Chondrocyte (in vitro differentiated cells): ENCODE data around the gene PLA2G4E. TPM values are rescaled to one million over a fixed set of nuclear protein-coding genes. Genes with fewer than 3 reads are reported as not detected.

Experiments
- DNase-seq: peaks from one replicate; pipeline ENCODE4 v3.0.0; 2021; ENCODE audit warnings: mixed read lengths, low spot score
- H3K27ac Mint-ChIP-seq: one replicate; pipeline ENCODE4 v1.8.0; 2021; ENCODE audit warnings: mild to moderate bottlenecking, moderate library complexity, mixed read lengths; ENCODE audit not compliant: unreplicated experiment
- H3K27me3 Mint-ChIP-seq: 2 replicates; pipeline ENCODE4 v1.8.0; 2021; ENCODE audit warnings: low read depth, mixed read lengths
- H3K36me3 Mint-ChIP-seq: 2 replicates; pipeline ENCODE4 v1.8.0; 2021; ENCODE audit warnings: low read depth, mixed read lengths
- H3K4me1 Mint-ChIP-seq: 2 replicates; pipeline ENCODE4 v1.8.0; 2021; ENCODE audit warnings: low read depth, mild to moderate bottlenecking, mixed read lengths
- H3K4me3 Mint-ChIP-seq: one replicate; pipeline ENCODE4 v1.8.0; 2021; ENCODE audit warnings: mild to moderate bottlenecking, moderate library complexity, mixed read lengths; ENCODE audit not compliant: unreplicated experiment
- H3K9me3 Mint-ChIP-seq: 2 replicates; pipeline ENCODE4 v1.8.0; 2021; ENCODE audit warnings: low read depth, mixed read lengths
- total RNA-seq: library from RNA; stranded (reverse); gene quantifications from 3 replicates; pipeline ENCODE4 v1.2.1, GENCODE V29; 2021
- TF ChIP-seq, protein P1 (sequence below): fragments of 200-600 bp; sonication (generic); IDR thresholded peaks from 2 replicates; pipeline ENCODE4 v1.5.0; 2021; ENCODE audit warnings: antibody characterized with exemption, mild to moderate bottlenecking, moderate library complexity

Gene PLA2G4E
- total RNA-seq, 1 donor from 2014 or later, result not detected

DNA sequence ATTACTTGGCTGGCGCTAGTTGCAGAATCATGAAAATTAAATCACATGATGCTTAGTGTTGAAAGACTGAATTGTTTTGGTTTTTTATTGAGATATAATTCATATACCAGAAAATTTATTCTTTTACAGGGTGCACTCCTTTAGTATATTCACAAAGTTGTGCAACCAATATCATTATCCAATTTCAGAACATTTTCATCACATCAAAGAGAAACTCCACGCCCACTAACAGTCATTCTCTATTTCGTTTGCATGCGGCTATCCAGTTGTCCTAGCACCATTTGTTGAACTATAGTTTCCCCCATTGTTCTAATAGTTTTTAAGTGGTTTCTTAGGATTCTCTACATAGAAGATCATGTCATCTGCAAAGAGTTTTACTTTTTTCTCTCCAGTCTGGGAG, 52.1 kb downstream of the PLA2G4E start:
- no peak for DNase-seq
- Mint-ChIP-seq H3K27ac (peak overlapping the region; percentile 92), H3K4me3 (no peak overlapping the region), H3K4me1 (peaks cover 59% of the 10 kb centered on the region), H3K27me3 (no peaks in the 10 kb centered on the region), H3K36me3 (no peaks in the 10 kb centered on the region), H3K9me3 (no peaks in the 10 kb centered on the region)
- TF ChIP-seq, protein P1, sequence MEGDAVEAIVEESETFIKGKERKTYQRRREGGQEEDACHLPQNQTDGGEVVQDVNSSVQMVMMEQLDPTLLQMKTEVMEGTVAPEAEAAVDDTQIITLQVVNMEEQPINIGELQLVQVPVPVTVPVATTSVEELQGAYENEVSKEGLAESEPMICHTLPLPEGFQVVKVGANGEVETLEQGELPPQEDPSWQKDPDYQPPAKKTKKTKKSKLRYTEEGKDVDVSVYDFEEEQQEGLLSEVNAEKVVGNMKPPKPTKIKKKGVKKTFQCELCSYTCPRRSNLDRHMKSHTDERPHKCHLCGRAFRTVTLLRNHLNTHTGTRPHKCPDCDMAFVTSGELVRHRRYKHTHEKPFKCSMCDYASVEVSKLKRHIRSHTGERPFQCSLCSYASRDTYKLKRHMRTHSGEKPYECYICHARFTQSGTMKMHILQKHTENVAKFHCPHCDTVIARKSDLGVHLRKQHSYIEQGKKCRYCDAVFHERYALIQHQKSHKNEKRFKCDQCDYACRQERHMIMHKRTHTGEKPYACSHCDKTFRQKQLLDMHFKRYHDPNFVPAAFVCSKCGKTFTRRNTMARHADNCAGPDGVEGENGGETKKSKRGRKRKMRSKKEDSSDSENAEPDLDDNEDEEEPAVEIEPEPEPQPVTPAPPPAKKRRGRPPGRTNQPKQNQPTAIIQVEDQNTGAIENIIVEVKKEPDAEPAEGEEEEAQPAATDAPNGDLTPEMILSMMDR, result no peak

- H3K27ac Mint-ChIP-seq, result peak overlapping the region; percentile 92
- no peaks in the 10 kb centered on the region for H3K9me3 Mint-ChIP-seq
- peaks cover 60% of the 10 kb centered on the region for H3K4me1 Mint-ChIP-seq
- no peak for DNase-seq
- no peaks in the 10 kb centered on the region for H3K27me3 Mint-ChIP-seq
- no peaks in the 10 kb centered on the region for H3K36me3 Mint-ChIP-seq
- H3K4me3 Mint-ChIP-seq, result peak overlapping the region; percentile 20
- TF ChIP-seq, protein P1, result peak; percentile 10
These were observed 53.2 kb downstream of the PLA2G4E start for GRCh38 chr15:41967506-41968206.

- no peak for DNase-seq
- Mint-ChIP-seq H3K4me1 (peaks cover 62% of the 10 kb centered on the region), H3K27ac (peak overlapping the region; percentile 32)
These were observed 53.8 kb downstream of the PLA2G4E start for GRCh38 chr15:41966920-41967465.

DNA sequence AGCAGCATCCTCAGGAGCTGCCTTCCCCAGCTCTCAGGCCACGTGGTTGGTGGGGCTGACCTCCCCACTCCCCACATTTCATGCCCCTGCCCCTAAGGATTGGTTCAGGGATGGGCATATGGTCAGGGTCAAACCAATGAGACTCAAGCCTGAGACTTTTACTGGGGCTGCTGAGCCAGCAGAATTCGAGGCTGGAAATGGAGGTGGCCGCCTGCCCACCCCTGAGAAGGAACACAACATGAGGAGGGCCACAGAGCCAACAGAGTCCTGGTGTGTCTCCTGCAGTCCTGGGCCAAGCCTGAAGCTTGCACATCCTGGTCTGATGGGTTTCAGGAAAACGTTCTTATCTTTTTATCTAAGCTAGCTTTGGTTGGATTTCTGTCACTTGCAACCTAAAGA, 54.4 kb downstream of the PLA2G4E start:
- H3K27me3 Mint-ChIP-seq, result no peaks in the 10 kb centered on the region
- no peak overlapping the region for H3K4me3 Mint-ChIP-seq
- H3K4me1 Mint-ChIP-seq, result peaks cover 68% of the 10 kb centered on the region
- no peak for DNase-seq
- peaks cover 2% of the 10 kb centered on the region for H3K36me3 Mint-ChIP-seq
- peaks cover 4% of the 10 kb centered on the region for H3K9me3 Mint-ChIP-seq
- TF ChIP-seq, protein P1, result no peak
- no peak overlapping the region for H3K27ac Mint-ChIP-seq

More at GRCh38 chr15:41966920-41967465, 53.8 kb downstream of the PLA2G4E start:
- H3K36me3 Mint-ChIP-seq, result peaks cover under 1% of the 10 kb centered on the region
- H3K4me3 Mint-ChIP-seq, result no peak overlapping the region
- TF ChIP-seq, protein P1, result no peak
- peaks cover 3% of the 10 kb centered on the region for H3K9me3 Mint-ChIP-seq
- H3K27me3 Mint-ChIP-seq, result no peaks in the 10 kb centered on the region

DNA sequence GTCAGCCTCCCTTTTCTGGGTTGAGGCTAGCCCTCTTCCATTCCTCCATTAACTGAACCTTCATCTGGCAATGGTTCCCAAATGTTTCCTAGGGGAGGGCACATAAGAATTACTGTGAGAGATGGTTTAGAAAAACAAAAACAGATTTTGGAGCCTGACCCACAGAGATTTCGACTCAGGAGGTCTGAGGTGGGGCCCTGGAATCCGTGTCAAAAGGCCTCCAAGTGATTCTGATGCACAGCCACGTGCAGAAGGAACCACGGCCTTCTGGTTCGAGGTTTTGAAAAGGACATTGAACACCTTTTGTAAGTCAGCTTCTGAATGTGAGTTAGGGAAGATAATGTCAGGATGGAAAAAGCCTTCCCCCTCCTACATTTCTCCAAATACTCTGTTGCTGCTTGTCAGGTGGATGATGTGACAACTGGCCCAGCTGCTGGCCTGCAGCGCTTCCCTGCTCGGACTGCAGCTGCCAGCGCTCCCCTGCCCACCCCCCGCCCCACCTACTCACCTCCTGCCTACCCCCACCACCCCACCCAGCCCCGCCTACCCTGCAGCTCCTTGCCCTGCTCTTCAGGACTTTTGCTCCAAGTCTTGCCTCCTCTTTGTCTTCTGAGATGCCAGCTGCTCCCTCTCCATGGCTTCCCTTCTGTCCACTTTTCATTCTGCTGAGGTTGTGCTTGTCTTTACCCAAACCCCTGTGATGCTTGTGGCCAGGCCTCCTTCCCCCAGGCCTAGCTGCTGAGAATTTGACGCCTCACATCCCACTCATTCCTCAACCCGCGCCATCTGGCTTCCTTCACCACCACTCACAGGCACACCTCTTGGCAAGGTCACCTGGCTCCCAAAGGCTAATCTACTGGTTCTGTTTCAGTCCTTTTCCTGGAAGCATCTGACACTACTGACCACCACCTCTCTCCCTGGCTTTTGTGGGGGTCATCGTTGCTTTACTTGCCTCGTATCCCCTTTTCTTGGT, 55.1 kb downstream of the PLA2G4E start:
- Mint-ChIP-seq H3K27ac (no peak overlapping the region), H3K27me3 (no peaks in the 10 kb centered on the region), H3K4me3 (no peak overlapping the region), H3K4me1 (peaks cover 68% of the 10 kb centered on the region), H3K9me3 (peaks cover 4% of the 10 kb centered on the region), H3K36me3 (peaks cover 2% of the 10 kb centered on the region)
- TF ChIP-seq, protein P1, result no peak
- DNase-seq, result no peak
